NAMALWA (cell line): Measurements from ENCODE around the gene ATG7.
"Not testable (repeated sequence)": the region's sequence is repeated elsewhere in the genome, so short reads cannot be mapped to it uniquely, and the experiment has no call there.

Experiments used
- DNase-seq: peaks from one replicate; pipeline ENCODE4 v3.0.0-alpha.2; 2015; ENCODE audit warnings: low spot score

Gene ATG7

DNA sequence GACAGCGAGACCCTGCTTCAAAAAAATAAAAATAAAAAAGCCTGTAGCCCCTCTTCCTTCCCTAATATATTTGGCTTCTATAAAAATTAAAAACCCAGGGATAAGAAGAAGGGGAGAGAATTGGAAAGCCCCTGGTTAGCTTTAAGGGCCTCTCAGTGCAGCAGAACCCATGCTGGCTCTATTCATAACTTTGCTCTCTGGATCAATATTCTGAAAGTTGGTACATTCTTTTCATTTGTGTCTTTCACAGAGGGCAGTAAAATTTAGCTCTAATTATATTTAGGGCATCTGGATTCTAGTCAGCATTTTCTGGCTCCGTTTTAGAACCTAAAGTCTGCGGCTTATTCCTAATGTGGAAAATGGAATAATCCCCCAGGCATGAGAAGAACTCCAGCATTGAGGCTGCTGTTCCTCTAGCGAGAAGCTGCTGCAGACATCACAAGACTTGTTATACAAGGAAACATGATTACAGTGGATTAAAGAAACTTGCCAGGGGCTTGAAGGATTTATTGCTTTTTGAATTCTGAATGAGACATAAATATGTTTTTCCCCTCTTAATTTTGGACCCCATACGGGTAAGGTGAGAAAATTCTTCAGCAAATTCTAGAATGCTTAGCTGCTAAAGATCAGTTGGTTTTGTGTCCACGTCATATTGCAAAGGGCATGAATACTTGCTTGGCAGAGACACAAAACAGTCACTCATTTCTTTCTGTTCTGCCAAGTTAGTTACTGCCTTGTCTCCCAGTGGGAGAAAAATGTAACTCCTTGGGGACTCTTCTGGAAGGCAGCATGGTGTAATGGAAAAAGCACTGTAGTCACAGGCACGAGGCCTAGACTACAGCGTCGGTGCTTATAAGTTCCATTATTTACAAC is 193.8 kb downstream of the ATG7 start:
- no peak for DNase-seq

DNA sequence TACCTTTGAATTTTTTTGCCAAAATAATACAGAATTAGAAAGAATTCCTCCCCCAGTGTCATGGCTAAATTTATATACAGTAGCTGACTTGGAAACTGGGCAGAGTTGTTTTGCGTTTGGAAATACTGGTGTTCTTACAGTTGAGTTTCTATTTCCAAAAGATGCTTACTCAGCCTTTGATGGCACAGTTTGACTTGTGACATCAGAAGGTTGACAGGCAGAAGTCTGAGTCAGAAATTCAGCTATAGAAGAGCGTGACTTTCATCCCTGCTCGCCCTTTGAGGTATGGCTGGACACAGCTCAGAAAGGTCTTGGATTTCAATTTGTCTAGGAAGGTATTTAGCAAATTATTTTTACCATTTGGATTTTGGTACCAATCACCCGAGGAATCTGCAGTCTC is 195.7 kb downstream of the ATG7 start:
- DNase-seq: no peak

DNA sequence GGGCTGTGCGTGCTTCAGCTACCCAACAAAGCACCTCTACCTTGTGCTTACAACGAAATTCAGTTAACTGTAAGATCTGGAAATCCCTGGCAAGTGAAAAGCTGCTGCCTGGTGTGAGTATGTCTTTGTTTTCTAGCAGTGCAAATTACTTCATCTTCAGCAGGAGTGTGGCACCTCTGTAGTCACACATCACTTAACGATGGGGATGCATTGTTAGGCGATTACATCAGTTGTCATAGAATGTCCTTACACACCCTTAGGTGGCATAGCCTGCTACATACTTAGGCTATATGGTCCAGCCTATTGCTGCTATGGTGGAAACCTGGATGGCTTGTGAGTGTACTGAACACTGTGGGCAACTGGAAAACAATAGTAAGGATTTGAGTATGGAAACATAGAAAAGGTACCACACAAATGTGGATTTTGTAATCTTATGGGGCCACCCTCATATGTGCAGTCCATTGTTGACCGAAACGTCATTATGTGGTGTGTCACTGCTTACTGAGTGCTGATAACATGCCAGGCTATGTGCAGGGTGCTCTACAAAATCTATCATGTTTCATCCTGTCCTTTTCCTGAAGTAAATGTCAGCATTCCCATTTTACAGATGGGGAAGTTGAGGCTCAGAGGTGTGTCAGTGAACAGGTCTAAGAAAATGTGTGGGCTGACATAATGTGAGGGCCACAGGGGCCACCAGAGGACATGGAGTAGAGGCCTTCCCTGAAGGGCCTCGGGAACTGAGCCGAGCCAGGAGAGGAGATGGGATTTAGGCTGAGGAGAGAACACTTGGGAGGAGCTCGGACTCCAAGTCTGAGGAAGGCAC is 198.0 kb downstream of the ATG7 start:
- DNase-seq: no peak

DNA sequence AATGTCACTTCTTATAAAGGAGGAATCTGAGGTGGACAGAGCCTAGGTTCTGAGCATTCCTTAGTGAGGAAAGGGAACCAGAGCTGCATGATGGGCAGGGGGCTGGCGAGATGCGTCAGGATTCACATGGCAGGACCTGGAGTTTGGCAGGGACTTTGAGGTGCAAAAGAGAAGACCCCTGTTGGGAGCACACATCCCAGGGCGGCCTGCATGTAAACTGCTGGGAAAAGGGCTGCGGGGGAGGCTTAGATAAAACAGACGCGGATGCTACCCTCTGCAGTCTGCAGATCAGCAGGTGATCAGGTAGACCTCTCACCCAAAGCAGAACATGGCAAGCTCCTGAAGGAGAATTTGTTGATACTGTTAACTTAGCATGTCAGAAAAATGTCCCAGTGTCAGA is 203.1 kb downstream of the ATG7 start:
- no peak for DNase-seq

DNA sequence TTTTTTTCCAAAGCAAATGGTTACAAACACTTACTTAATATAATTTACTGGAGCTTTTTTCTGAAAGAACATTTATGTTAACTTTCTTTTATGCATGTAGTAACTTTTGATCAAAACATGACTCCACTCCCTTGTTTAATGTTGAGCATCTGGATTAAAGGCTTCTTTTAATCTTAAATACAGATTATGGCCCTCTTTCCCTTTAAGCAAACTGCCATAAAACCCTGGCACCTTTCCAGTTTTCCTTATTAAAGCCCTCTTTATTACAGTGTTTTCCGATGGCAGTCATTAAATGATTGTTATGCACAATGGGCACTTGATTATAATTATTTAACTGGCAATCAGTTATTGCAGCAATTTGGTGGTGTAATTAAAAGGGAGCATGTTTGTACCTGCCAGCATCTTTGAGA is 204.5 kb downstream of the ATG7 start:
- no peak for DNase-seq

DNA sequence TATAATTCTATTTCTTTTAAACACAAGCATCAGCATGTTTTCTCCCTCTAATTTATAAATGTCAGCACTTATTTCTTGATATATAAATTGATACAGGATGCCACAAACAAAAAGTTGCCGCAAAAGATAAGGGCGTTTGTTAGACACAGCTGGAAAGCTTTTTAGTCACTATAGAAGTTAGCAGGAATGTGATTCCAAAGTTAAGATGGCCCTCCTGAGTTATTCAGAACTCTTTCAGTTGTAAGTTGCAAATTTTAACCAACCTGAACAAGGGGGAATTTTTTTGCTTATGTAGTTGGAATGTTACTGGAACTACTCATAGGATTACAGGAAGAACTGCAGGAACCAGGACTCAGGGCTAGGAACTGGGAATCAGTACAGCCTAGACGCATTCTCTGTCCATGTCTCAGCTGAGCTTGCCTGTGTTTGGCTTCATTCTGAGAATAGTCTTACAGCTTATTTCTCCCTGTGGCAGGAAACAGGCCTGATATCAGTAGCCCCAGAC is 205.3 kb downstream of the ATG7 start:
- DNase-seq: no peak

DNA sequence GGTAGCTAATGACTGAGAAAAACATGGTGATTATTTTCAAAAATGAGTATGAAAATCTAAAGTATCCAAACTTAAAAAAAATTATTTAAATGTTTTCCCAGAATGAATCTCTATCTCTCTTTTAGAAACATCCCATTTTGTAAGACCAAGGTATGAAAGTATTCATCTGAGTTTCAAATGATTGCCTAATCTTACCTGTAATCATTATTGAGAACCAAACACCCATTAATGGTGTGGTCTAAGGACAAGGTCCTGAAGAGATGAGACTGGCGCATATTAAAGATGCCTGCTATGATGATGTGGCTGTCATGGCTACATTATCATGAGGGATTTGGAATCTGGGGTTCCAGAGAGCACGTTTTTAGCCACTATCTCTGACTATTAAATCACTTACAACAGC is 206.0 kb downstream of the ATG7 start:
- no peak for DNase-seq

DNA sequence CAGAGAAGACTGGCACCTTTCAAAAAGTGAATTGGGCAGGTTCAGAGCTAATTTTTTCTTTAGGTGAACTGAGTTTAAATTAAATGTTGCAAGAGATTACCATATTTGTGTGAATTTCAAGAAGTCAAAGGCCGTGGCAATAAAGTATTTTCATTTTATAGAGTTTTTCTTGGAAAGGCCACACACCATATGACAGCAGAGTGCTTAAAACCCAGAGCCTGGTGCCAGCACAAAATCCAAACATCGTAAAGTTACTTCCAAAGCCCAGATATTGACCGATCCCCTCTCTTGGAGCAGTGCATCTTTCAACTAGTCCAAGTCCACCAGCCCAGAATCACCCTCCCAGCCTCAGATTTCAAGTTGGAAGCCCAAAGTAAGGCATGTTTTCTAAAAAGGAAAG is 207.0 kb downstream of the ATG7 start:
- no peak for DNase-seq

DNA sequence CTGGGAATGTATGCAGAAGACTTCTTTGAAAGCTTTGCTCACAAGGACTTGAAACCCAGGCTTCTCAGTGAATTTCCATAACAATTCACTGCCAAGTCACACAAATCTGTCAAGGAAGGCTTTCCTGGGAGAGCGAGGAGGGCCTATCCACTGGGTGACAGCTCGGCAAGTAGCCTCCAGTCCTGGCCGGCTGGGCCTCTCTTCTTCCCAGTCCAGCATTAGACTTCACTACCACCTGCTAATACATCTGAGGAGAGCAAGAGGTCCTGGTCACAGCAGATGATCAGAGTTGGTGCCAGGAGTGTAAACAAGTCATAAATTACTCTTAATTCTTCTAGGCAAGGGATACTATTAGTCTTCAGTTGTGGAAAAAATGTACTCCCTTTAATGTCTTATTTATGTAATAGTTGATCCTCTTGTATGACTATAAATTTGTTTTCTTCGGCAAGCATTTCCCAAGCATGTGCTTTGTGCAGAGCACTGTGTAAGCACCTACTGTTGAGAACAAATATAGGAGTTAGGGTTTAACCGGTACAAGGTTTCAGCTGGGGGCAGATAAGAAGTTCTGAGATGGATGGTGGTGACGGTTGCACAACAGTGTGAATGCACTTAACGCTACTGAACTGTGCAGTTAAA is 208.6 kb downstream of the ATG7 start:
- DNase-seq: no peak

DNA sequence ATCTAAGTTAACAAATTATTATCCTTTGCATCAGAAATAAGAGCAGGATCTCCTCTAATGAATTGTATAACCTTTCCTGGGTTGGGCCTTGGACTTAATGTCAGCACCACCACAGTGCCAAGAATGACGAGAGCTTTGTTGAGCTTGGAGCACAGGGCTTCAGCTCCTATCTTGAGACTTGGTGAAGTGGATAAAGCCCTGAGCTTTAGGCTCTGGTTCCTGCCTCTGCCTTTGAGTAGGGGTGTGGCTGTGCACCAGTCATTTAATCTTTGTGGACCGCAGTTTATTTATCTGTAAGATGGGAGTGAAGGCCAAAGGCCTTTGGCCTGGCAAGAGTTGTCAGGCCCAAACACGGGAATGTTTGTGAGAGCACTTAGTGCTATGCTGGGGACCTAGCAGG is 209.4 kb downstream of the ATG7 start:
- no peak for DNase-seq

DNA sequence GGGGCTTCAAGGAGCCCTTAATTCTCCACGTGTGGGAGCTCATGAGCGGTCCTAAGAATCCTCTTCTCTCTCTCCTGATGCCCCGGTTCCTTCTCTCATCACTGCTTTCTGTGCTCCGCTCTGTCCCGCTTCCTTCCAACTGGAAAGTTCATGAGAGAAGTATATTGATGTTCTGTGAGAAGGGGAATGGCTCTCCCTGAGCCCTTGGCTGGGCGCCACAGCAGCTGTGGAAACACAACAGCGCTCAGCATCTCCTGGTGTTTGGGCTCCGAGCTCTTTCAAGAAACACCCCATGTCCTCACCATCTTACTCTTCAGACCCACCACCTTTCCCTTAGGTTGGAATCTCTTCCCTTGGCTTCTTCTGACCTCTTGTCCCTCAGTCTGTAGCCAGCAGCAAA is 209.8 kb downstream of the ATG7 start:
- no peak for DNase-seq

DNA sequence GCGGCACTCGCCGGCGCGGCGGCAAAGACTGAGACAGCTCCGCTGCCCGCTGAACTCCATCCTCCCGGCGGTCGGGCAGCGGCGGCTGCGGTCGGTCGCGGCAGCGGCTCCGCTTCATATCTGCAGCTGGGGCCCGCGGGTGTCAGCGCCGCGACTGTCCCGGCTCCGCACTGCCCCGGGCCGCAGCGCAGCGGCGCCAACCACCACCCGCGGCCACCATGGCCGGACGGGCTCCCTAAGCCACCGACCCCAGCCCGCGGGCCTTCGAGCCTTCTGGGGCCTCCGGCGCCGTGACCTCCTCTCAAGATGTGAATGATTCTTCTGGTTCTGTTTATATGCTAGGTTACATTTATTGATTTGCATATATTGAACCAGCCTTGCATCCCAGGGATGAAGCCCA is 216.2 kb downstream of the ATG7 start:
- DNase-seq: not testable (repeated sequence)

DNA sequence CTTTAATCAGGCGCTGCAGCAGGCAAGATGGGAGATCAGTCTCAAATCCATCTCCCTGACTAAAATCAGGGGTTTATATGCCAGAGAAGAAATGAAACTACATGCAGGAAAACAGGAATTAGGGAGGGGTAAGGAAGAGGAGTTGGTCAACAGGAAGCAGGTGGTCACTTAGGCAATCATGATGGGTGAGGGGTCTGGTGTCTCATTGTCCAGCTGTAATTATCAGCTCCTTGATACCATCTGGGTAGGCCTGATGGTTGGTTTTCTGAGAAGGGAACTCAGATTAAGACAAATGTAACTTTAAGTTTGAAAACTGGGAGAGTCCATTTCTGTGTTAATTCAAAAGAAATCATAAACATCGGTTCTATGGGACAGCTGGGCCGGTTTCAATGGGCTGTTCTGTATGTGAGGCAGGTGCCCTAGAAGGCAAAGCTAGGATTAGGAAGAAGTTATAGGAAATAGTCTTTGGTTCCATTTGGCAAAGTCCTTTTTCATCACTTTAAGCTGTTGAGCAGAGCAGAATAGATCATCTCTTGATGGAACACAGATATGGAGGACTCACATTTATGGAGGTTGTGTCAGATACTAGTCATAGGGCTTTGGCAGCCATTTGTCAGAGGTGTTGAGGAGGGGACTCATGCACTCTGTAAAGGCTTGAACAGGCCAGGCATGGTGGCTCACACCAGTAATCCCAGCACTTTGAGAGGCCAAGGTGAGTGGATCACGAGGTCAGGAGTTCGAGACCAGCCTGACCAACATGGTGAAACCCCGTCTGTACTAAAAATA is 222.1 kb downstream of the ATG7 start:
- DNase-seq: no peak

DNA sequence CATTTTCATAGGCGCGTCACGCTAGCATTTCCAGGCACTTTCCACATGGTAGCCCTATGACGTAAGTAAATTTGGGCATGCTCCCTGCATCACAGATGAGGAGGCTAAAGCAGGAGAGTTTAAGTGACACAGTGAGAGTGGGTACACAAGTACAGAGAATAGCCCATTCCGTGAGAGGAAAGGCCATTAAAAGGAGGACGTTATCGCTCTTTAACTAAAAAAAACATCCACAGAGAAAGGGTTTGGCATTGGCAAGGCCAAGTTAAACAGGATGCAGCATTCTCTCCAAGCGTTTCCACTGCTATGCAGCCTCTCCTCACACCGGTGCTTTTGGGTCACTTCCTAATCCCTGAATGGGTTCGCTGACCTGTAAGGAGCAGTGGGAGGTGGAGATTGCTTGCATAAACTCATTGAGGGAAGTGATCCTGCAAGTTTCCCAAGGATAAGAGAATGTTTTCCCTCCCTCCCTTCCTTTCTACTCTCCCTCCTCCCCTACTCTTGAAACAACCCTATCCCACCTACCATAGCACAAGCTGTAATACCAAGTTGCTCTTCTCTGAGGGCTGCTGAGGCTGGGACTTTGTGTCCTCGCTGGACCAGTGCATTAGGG is 223.9 kb downstream of the ATG7 start:
- no peak for DNase-seq

DNA sequence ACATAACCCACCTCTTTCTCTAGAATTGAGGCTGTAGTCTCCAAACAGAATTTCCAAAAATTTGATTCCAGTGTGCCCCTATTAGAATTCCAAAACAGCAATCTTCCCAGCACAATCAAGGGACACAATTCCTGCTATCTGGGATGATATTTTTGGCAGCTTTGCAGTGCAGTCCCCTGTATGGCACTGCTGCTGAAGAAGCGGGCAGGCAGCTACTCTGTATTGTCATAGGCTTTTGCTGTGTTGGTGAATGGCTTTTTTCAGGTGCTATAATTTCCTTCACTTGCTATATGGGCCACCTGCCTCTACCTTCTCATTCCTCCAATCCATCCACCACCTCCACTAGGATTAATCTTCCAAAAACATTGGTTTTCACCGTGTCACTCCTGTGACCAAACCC is 226.0 kb downstream of the ATG7 start:
- DNase-seq: no peak

DNA sequence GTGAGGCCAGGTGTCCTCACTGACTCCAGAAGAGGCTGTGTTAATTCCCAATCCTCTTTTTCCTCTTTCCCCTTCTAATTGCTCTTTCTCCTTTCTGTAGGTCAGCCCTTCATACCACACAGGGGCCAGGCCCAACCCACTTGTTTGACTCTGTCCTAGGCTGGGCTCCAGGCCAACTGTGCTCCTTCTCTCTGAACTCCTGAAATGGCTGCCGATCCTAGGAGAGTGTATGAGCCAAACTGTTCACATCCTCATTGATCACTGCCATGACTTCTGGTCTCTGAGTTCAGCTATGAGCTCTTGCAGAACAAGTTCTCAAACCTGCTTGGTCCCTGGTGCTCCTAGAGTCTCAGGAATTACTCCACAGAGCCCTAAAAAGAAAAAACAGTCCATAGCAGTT is 226.4 kb downstream of the ATG7 start:
- no peak for DNase-seq

DNA sequence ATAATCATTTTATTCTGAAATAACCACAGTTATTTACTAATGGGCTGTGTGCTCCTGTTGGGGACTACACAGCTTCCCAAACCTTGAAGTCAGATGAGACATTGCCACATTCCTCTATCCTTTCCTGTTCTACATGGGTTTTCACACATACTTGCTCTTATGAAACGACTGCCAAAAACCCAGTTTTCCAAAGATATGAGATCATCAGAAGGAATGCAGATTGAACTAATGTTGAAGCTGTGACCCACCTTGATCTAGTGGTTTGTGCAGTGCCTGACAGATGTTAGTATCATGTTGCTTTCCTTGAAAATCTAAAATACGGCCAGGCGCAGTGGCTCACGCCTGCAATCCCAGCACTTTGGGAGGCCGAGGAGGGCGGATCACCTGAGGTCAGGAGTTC is 226.9 kb downstream of the ATG7 start:
- DNase-seq: no peak

DNA sequence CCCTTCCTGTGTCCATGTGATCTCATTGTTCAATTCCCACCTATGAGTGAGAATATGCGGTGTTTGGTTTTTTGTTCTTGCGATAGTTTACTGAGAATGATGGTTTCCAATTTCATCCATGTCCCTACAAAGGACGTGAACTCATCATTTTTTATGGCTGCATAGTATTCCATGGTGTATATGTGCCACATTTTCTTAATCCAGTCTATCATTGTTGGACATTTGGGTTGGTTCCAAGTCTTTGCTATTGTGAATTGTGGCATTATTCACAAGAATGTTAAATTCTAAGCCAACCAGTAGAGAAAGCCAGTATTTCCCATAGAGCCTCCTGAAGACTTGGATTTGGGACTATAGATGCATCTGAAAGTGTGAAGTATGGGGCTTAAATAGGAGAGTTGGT is 230.2 kb downstream of the ATG7 start:
- not testable (repeated sequence) for DNase-seq

DNA sequence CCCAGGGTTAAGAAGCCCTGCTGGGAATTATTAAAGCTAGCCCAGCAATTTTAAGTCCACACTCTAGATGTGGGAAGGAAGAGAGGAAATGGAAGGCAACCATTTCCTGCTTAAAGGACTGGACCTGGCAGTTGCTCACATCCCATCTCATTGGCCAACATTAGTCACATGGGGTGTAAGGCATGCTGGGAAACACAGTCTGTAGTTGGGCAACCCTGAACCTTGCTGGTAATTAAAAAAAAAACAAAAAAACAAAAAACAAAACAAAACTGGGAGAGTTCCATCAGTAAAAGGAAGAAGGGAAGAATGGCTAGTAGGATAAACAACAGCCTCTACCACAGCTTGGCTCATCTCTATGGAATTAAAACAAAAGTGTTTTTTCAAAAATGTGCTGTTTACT is 235.5 kb downstream of the ATG7 start:
- peak; percentile 13 for DNase-seq

DNA sequence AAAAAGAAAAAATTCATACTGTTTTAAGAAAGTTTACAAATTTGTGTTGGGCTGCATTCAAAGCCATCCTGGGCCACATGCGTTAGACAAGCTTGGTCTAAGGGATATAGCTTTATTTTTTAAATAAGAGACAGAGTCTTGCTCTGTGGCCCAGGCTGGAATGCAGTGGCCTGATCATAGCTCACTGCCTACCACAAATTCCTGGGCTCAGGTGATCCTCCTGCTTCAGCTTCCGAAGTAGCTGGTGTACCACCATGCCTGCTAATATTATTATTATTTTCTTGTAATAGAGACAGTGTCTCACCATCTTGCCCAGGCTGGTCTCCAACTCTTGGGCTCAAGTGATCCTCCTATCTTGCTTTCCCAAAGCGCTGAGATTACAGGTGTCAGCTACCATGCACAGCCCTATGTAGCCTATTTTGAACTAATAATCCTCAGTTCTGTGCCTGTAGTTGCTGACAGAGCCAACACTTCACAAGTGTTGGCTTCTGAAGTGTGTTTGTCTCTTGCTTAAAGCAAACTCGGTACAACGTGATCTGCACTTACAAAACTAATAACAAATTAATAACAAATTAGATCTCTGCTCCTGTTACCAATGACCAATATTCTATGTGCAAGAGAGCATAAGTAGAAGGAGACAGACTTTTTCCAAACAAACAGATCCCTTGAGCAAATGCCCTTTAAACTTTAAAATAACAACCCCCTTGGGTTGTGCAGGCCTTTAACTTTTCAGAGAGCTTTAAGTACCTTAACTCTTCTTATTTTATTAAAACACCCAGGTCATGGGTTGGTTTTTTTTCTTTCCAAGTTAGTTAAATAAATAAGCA is 236.4 kb downstream of the ATG7 start:
- no peak for DNase-seq
